Stimulated activated CD8-positive, alpha-beta memory T cell treated with anti-CD3 and anti-CD28 coated beads, Interleukin-4, amount 100 ng/mL, for 24 hours (primary cell): ENCODE measurements around the gene DOCK4.
"Not testable (repeated sequence)": the region's sequence is repeated elsewhere in the genome, so short reads cannot be mapped to it uniquely, and the experiment has no call there.

ENCODE experiments used
- DNase-seq: peaks from one replicate; pipeline ENCODE4 v3.0.0-alpha.2; 2020; ENCODE audit warnings: low read depth

The DOCK4 gene

GRCh38 chr7:112136271-112137008, 69.8 kb downstream of the DOCK4 start:
- no peak for DNase-seq

GRCh38 chr7:112135815-112136214, 70.4 kb downstream of the DOCK4 start:
- no peak for DNase-seq

- DNase-seq: no peak
Measured at GRCh38 chr7:112134039-112134438, 72.2 kb downstream of the DOCK4 start.

- DNase-seq: no peak
Measured at GRCh38 chr7:112133328-112133727, 72.9 kb downstream of the DOCK4 start.

- no peak for DNase-seq
Measured at GRCh38 chr7:112132051-112132694, 74.0 kb downstream of the DOCK4 start.

- DNase-seq: no peak
Measured at GRCh38 chr7:112130729-112131410, 75.3 kb downstream of the DOCK4 start.

GRCh38 chr7:112129655-112130323, 76.4 kb downstream of the DOCK4 start:
- DNase-seq: no peak

GRCh38 chr7:112128461-112129425, 77.5 kb downstream of the DOCK4 start:
- DNase-seq: not testable (repeated sequence)

GRCh38 chr7:112128041-112128440, 78.2 kb downstream of the DOCK4 start:
- not testable (repeated sequence) for DNase-seq

GRCh38 chr7:112125250-112125649, 80.9 kb downstream of the DOCK4 start:
- no peak for DNase-seq

- no peak for DNase-seq
Measured at GRCh38 chr7:112124061-112124766, 82.0 kb downstream of the DOCK4 start.

GRCh38 chr7:112122798-112123197, 83.4 kb downstream of the DOCK4 start:
- no peak for DNase-seq

- no peak for DNase-seq
Measured at GRCh38 chr7:112122144-112122543, 84.1 kb downstream of the DOCK4 start.

- DNase-seq: no peak
Measured at GRCh38 chr7:112121318-112121717, 84.9 kb downstream of the DOCK4 start.

- no peak for DNase-seq
Measured at GRCh38 chr7:112120696-112121217, 85.4 kb downstream of the DOCK4 start.

GRCh38 chr7:112118581-112119566, 87.3 kb downstream of the DOCK4 start:
- DNase-seq: no peak

GRCh38 chr7:112116894-112117293, 89.3 kb downstream of the DOCK4 start:
- no peak for DNase-seq

- no peak for DNase-seq
Measured at GRCh38 chr7:112116358-112116757, 89.8 kb downstream of the DOCK4 start.

- no peak for DNase-seq
Measured at GRCh38 chr7:112115880-112116279, 90.3 kb downstream of the DOCK4 start.
